Right lobe of liver (tissue), 4 donors: Measurements from ENCODE around the gene FFAR1.

Source experiments
- POLR2A ChIP-seq: fragments of 450-650 bp; IDR thresholded peaks from one replicate; pipeline ENCODE4 v1.6.1; 2017; ENCODE audit warnings: antibody characterized with exemption, mild to moderate bottlenecking
- TF ChIP-seq, protein P1 (sequence below), 4 donors: fragments of 200-600 bp in 3 of 4; fragments of 450-650 bp in 1 of 4; IDR thresholded peaks; one replicate each; pipeline versions ENCODE4 v1.5.1 to v1.8.0; 2016 to 2022; ENCODE audit warnings: antibody characterized with exemption in 4 of 4, mild to moderate bottlenecking in 2 of 4
- donor health status: DM: no; HTN: no; CAD: no.
- donor health status: DM: no; HTN: no; CAD: no.
- donor health status: DM: no; HTN: yes; CAD: no.

DNA sequence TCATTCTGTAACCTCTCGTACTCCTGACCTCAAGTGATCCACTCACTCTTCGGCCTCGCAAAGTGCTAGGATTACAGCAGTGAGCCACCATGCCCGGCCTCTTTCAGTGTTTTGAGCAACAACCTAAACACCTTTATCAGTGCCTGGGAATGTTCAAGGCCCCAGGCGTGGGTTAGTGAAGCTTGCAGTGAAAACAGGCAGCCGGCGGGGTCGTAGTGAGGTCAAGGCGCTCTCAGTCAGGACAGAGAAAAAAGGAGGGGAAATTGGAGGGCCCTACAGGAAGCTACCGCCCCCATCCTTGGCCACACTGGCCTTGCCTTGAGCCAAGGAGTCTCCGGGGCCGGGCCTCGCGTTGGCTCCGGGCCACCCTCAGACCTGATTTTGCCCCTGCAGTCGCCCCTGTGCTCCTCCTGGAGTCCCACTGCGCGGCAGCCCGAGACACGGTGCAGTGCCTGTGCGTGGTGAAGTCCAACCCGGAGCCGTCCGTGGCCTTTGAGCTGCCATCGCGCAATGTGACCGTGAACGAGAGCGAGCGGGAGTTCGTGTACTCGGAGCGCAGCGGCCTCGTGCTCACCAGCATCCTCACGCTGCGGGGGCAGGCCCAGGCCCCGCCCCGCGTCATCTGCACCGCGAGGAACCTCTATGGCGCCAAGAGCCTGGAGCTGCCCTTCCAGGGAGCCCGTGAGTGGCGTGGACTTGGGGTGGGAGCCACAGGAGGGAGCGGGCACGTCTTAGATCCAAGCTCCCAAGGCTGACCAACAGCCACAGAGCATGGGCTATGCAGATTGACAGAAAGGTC, 38.0 kb upstream of the FFAR1 start:
- no peak for TF ChIP-seq POLR2A
- TF ChIP-seq, protein P1, sequence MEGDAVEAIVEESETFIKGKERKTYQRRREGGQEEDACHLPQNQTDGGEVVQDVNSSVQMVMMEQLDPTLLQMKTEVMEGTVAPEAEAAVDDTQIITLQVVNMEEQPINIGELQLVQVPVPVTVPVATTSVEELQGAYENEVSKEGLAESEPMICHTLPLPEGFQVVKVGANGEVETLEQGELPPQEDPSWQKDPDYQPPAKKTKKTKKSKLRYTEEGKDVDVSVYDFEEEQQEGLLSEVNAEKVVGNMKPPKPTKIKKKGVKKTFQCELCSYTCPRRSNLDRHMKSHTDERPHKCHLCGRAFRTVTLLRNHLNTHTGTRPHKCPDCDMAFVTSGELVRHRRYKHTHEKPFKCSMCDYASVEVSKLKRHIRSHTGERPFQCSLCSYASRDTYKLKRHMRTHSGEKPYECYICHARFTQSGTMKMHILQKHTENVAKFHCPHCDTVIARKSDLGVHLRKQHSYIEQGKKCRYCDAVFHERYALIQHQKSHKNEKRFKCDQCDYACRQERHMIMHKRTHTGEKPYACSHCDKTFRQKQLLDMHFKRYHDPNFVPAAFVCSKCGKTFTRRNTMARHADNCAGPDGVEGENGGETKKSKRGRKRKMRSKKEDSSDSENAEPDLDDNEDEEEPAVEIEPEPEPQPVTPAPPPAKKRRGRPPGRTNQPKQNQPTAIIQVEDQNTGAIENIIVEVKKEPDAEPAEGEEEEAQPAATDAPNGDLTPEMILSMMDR (IDR thresholded peaks at IDR 0.05): no peak
